Measurements from ENCODE around the gene VSIG8. TPM values are rescaled to one million over a fixed set of nuclear protein-coding genes. Genes with fewer than 3 reads are reported as not detected.

Gene VSIG8
- total and polyA plus RNA-seq, 9 of the 15 experiments (the other 6 are each of a cell fraction or from before 2014, with no cell fraction given) = not detected

GRCh38 chr1:159869173-159869572, 6.7 kb upstream of the VSIG8 start:
- H3K36me3 ChIP-seq (ENCODE audit: control insufficient read depth, insufficient read depth, low read length) = no peaks in the 10 kb centered on the region
- CTCF ChIA-PET (ENCODE audit: low intra/inter-chr PET ratio) = no interaction called here
- no TSS peak for BruUV-seq (replicated peaks)
- H3K79me2 ChIP-seq (ENCODE audit: control insufficient read depth, insufficient read depth, low read length) = no peaks in the 10 kb centered on the region
- POLR2A ChIA-PET = interaction anchor here (0.5 to 2.8 kb wide), 5 partner anchors 9 to 162 kb away, joined by 3 to 21 read pairs (median 3); no protein-coding TSS in a partner anchor
- no peaks in the 10 kb centered on the region; the same call in 1 of the 2 replicates for H4K20me1 ChIP-seq (replicated peaks; ENCODE audit: control insufficient read depth, insufficient read depth, low read length)
- intact Hi-C loops (cut with micrococcal nuclease) = no loop called here
- H3K9ac ChIP-seq (ENCODE audit: insufficient read depth in 1 of 2, low read depth in 2 of 2, low read length in 2 of 2) = peak overlapping the region; percentile 15 to 79; a peak in 2 of 4 replicates
- H3K4me2 ChIP-seq (ENCODE audit: insufficient read depth, low read length) = peak overlapping the region; percentile 43
- H2AFZ ChIP-seq (ENCODE audit: low read depth, low read length) = peak overlapping the region; percentile 67
- peaks cover 13 to 15% of the 10 kb centered on the region in 2 experiments for H3K4me1 ChIP-seq (replicated peaks in 1 of 2; ENCODE audit: control insufficient read depth in 2 of 2, insufficient read depth in 2 of 2, low read length in 2 of 2)
- H3K27me3 ChIP-seq (ENCODE audit: control insufficient read depth in 2 of 2, insufficient read depth in 2 of 2, low read length in 2 of 2) = peaks cover 2 to 21% of the 10 kb centered on the region in 2 experiments; a peak in 2 of 5 replicates
- in situ Hi-C loops (cut with MboI) = no loop called here
- WGBS (ENCODE audit: insufficient coverage, low coverage, missing lambda C conversion rate) = 7% methylated on average over 4 of the region's 4 CpGs
- H3K9me1 ChIP-seq (ENCODE audit: control insufficient read depth, insufficient read depth, low read length) = no peaks in the 10 kb centered on the region
- peak; percentile 56 to 64 (median 60) for DNase-seq (ENCODE audit: extremely low read depth in 1 of 4, low spot score in 3 of 4)
- no peaks in the 10 kb centered on the region for H3K9me3 ChIP-seq (replicated peaks; ENCODE audit: control insufficient read depth, insufficient read depth, low read depth, low read length)
- H3K4me3 ChIP-seq = no peak overlapping the region
- peak; percentile 70 for ATAC-seq
- no peak overlapping the region for H3K27ac ChIP-seq (ENCODE audit: extremely low read depth, low read depth, low read length)
- peak; percentile 84 for FAIRE-seq
- TF ChIP-seq MYC (IDR thresholded peaks at IDR 0.05; ENCODE audit: low read depth, low read length) (0 out of 2 replicates have a peak, but pooled peaks have one; percentile 14), MYC (CRISPR knock-in tag; IDR thresholded peaks at IDR 0.05; ENCODE audit: borderline replicate concordance, low read depth) (no peak), TRIM24 (IDR thresholded peaks at IDR 0.05) (peak in 1 of 2 experiments; percentile 39; a peak in 1 of 4 replicates), CBFA2T2 (conservative IDR thresholded peaks at IDR 0.05) (peak; percentile 66), JUND (IDR thresholded peaks at IDR 0.05; ENCODE audit: borderline replicate concordance, low read depth, low read length) (peak; percentile 31; the same call in 1 of the 2 replicates), JUND (tag; IDR thresholded peaks at IDR 0.05; ENCODE audit: borderline replicate concordance, low read depth, low read length) (peak; percentile 13; the same call in 1 of the 3 replicates), CUX1 (CRISPR knock-in tag; IDR thresholded peaks at IDR 0.05) (no peak), PHF8 (IDR thresholded peaks at IDR 0.05; ENCODE audit: borderline replicate concordance, low read length) (no peak), ZNF121 (CRISPR knock-in tag; conservative IDR thresholded peaks at IDR 0.05) (no peak), ZNF12 (CRISPR knock-in tag; IDR thresholded peaks at IDR 0.05) (no peak), MAFF (IDR thresholded peaks at IDR 0.05; ENCODE audit: low read length) (0 out of 2 replicates have a peak, but pooled peaks have one; percentile 7), RFX7 (CRISPR knock-in tag; IDR thresholded peaks at IDR 0.05) (no peak)
- TF ChIP-seq, protein P1, sequence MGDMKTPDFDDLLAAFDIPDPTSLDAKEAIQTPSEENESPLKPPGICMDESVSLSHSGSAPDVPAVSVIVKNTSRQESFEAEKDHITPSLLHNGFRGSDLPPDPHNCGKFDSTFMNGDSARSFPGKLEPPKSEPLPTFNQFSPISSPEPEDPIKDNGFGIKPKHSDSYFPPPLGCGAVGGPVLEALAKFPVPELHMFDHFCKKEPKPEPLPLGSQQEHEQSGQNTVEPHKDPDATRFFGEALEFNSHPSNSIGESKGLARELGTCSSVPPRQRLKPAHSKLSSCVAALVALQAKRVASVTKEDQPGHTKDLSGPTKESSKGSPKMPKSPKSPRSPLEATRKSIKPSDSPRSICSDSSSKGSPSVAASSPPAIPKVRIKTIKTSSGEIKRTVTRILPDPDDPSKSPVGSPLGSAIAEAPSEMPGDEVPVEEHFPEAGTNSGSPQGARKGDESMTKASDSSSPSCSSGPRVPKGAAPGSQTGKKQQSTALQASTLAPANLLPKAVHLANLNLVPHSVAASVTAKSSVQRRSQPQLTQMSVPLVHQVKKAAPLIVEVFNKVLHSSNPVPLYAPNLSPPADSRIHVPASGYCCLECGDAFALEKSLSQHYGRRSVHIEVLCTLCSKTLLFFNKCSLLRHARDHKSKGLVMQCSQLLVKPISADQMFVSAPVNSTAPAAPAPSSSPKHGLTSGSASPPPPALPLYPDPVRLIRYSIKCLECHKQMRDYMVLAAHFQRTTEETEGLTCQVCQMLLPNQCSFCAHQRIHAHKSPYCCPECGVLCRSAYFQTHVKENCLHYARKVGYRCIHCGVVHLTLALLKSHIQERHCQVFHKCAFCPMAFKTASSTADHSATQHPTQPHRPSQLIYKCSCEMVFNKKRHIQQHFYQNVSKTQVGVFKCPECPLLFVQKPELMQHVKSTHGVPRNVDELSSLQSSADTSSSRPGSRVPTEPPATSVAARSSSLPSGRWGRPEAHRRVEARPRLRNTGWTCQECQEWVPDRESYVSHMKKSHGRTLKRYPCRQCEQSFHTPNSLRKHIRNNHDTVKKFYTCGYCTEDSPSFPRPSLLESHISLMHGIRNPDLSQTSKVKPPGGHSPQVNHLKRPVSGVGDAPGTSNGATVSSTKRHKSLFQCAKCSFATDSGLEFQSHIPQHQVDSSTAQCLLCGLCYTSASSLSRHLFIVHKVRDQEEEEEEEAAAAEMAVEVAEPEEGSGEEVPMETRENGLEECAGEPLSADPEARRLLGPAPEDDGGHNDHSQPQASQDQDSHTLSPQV (IDR thresholded peaks at IDR 0.05) = 0 out of 2 replicates have a peak, but pooled peaks have one; percentile 45
- TF ChIP-seq, protein P2, sequence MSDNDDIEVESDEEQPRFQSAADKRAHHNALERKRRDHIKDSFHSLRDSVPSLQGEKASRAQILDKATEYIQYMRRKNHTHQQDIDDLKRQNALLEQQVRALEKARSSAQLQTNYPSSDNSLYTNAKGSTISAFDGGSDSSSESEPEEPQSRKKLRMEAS (CRISPR knock-in tag; IDR thresholded peaks at IDR 0.05) = peak; percentile 81

Data from K562 (cell line).